Subcutaneous adipose tissue (tissue), 4 donors: ENCODE data around the gene KIAA0930. TPM values are rescaled to one million over a fixed set of nuclear protein-coding genes. Genes with fewer than 3 reads are reported as not detected.

Source experiments
- total RNA-seq, 4 donors: library from RNA; depleted of rRNA; stranded (reverse); fragments of >200 nt; gene quantifications; one replicate each; pipeline ENCODE4 v1.1.0, GENCODE V29; 2016
- TF ChIP-seq, protein P1 (sequence below): fragments of 450-650 bp; IDR thresholded peaks from one replicate; pipeline ENCODE4 v1.5.1; 2016; ENCODE audit warnings: low read depth, mild to moderate bottlenecking, control low read depth, antibody characterized with exemption, moderate library complexity

KIAA0930 gene
- total RNA-seq, 4 donors from 2014 or later: 20.1 to 69.7 (median 36.0) TPM

DNA sequence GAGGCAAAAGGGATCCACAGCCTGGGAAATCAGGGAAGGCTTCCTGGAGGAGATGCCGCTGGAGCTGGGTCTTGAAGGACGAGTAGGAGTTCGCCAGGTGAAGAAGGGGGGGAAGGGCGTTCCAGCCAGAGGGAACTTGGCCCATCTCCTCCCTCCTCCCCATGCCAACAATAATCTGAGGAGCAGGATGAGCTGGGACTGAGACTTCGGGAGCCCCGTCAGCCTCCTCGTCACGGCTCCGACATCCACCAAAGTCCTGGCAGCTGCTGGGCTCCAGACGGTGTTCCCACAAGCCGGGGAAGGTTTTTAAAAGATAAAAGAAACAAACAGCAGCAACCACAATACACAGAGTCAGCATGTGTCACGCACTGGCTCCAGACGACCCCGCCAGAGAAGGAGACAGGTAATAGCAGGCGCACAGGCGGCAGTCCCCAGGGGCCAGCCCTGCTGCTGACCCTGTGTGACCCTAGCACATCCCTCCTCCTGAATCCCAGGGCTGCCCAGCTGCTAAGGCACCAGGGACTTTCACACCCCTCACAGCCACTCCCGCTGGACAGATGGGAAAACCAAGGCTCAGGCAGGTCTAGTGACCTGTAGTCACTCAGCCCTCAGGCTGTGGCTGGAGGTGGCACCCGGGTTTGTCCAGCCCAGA, 39.7 kb downstream of the KIAA0930 start:
- TF ChIP-seq, protein P1, sequence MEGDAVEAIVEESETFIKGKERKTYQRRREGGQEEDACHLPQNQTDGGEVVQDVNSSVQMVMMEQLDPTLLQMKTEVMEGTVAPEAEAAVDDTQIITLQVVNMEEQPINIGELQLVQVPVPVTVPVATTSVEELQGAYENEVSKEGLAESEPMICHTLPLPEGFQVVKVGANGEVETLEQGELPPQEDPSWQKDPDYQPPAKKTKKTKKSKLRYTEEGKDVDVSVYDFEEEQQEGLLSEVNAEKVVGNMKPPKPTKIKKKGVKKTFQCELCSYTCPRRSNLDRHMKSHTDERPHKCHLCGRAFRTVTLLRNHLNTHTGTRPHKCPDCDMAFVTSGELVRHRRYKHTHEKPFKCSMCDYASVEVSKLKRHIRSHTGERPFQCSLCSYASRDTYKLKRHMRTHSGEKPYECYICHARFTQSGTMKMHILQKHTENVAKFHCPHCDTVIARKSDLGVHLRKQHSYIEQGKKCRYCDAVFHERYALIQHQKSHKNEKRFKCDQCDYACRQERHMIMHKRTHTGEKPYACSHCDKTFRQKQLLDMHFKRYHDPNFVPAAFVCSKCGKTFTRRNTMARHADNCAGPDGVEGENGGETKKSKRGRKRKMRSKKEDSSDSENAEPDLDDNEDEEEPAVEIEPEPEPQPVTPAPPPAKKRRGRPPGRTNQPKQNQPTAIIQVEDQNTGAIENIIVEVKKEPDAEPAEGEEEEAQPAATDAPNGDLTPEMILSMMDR: no peak

DNA sequence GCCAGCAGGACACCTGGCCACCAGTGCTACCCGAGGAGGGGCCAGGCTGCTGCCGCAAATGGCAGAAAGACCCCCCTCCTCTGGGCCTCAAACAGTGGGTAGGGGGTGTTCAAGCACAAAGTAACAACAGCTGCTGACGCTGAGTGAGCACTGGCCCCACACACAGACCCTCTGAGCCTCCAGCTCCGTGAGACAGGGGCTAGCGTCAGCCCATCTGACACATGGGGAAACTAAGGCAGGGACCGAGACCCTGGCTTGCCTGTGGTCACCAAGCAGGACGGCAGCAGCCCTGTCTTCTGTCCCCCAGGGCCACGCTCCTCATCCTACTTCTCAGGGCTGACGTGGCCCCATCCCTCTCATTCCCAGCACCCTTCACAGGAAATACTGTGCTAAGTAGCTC, 40.5 kb downstream of the KIAA0930 start:
- TF ChIP-seq, protein P1: no peak

DNA sequence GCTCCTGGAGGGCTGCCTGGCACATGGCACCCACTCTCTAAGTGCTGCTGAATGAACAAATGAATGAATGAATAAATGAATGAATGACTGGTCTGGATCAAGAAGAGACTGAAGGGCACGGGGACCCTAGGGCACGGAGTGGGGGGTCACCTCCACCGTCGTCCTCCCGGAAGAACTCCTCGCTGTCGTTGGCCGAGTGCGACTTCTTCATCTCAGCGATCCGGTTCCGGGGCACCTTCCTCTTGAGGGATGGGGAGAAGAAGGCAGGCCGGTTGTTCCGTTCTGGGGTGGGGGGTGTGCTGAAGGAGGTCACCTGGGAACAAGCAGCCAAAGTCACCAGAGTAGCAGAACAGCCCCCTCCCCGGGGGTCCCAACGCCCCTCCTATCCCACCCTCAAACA, 41.0 kb downstream of the KIAA0930 start:
- TF ChIP-seq, protein P1: no peak

DNA sequence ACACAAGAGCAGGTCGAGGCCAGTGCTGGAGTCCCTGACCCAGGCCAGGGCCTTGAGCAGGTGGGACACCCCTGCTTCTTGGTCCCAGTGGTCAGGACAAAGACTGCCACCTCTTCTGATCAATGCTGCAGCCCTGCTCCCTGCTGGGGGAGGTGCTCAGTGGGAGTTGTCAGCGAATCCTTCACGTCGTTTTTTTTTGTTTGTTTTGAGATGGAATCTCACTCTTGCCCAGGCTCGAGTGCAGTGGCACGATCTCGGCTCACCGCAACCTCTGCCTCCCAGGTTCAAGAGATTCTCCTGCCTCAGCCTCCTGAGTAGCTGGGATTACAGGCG, 42.3 kb downstream of the KIAA0930 start:
- TF ChIP-seq, protein P1: no peak

DNA sequence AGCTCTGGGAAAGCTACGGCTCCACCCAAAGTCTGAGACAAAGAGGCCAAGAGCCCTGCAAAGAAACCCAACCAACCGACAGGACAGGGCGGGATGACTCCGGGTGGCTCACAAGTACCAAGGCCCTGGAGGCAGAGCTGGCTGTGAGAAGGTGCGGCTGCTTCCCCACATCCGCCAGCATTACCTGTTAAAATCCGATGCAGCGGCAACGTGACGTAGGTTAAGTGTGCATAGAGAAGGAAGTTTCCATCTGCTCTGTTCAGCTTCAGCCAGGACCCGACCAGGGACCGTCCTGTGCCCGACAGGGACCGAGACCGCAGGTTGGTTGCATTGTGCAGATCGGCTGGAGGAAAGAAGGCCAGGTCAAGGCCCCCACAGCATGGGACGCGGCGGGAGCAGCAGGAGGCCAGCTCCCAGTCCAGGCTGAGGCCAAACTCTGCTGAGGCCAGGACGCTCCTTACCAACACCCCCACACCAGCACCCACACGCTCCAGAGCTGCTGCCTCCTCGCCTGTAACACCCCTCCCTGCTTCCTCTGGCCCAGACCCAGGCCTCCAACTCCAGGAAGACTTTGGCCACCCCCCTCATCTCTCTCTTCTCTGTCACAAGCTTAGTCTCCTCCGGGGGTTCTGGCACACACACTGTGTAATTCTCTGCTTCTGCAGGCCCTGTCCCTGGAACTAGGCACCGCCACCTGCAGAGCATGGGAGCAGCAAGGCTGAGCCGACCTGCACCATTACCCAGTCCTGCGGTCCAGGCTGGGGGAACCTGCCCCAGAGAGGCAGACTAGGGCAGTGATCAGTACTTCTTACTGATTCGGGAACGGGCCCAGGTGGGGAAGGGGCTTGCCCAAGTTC, 42.9 kb downstream of the KIAA0930 start:
- TF ChIP-seq, protein P1: no peak

DNA sequence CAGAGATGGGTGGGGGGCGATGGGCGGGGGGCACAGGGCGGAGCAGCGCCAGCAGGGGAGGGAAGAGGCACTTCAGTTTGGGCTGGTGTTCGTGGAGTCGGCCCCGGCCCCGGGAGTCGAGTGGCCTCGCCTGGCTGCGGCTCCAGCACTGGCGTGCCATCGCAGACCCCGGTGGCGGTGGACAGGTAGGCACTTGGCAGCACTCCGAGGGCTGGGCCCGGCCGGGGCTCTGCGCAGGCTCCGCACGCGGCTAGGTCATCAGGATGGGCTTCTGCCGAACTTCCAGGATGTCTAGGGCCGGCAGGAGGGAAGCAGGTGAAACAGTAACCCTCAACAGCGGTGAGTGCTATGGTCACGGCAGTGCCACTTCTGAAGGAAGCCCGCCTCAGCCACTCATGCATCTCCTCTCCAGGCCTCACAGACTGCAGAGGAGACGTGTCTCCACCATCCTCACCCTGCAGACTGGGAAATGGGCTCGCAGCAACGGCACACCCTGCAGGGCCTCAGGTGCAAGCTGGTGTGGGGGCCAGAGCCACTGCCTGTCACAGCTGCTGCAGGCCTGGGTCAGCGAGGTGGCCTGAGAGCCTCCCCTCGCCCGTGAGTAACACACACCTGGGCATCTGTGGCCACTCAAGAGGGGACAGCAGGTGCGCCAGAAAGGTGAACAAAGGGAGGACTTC, 43.6 kb downstream of the KIAA0930 start:
- TF ChIP-seq, protein P1: no peak

DNA sequence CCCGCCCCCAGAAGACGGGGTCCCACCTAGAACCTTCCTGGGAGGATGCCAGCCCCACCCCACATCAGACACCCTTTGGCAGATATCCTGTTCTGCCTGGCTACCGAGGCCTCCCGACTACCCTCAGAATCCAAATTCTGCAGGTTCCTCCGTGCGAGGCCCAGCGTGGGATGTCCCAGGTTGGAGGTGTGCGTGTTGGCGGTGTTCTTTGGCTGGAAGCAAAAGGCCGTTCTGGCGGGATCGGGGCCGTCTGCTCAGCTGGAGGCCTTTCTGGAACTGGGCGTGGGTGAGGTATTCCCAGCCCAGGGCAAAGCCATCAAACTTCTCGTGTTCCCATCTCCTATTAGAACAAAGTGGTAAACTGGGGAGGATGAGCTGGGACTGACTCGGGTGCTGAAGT, 44.4 kb downstream of the KIAA0930 start:
- TF ChIP-seq, protein P1: no peak
